Neural progenitor cell (in vitro differentiated cells): Measurements from ENCODE around the gene AXIN2. TPM values are rescaled to one million over a fixed set of nuclear protein-coding genes. Genes with fewer than 3 reads are reported as not detected.
"Not testable (repeated sequence)": the region's sequence is repeated elsewhere in the genome, so short reads cannot be mapped to it uniquely, and the experiment has no call there.

Experiments used
- DNase-seq: peaks from one replicate; pipeline ENCODE4 v3.0.0-alpha.2; 2016; ENCODE audit warnings: low spot score
- H2AFZ ChIP-seq: fragments of 200-600 bp; sonication (generic); replicated peaks from 2 replicates; pipeline ENCODE4 v1.6.1; 2016; ENCODE audit warnings: antibody characterized with exemption
- H3F3A ChIP-seq: fragments of 200-600 bp; sonication (generic); 2 replicates; pipeline ENCODE4 v1.6.1; 2016; ENCODE audit warnings: antibody characterized with exemption, low read depth
- H3K27ac ChIP-seq: fragments of 200-600 bp; sonication (generic); 2 replicates; pipeline ENCODE4 v1.5.1; 2016; ENCODE audit warnings: mild to moderate bottlenecking
- H3K27me3 ChIP-seq: fragments of 200-600 bp; sonication (generic); 2 replicates; pipeline ENCODE4 v1.6.1; 2016; ENCODE audit warnings: mild to moderate bottlenecking, moderate library complexity
- H3K36me3 ChIP-seq: fragments of 200-600 bp; sonication (generic); 2 replicates; pipeline ENCODE4 v1.5.1; 2016
- H3K4me1 ChIP-seq: fragments of 200-600 bp; sonication (generic); 2 replicates; pipeline ENCODE4 v1.6.1; 2016; ENCODE audit warnings: mixed run types
- H3K4me2 ChIP-seq: fragments of 200-600 bp; sonication (generic); 2 replicates; pipeline ENCODE4 v1.6.1; 2016
- H3K4me3 ChIP-seq: fragments of 200-600 bp; sonication (generic); 2 replicates; pipeline ENCODE4 v1.5.1; 2016
- H3K79me2 ChIP-seq: fragments of 200-600 bp; sonication (generic); 2 replicates; pipeline ENCODE4 v1.6.1; 2016; ENCODE audit warnings: low read depth
- H3K9ac ChIP-seq: fragments of 200-600 bp; sonication (generic); 2 replicates; pipeline ENCODE4 v1.6.1; 2016
- H3K9me3 ChIP-seq: fragments of 200-600 bp; sonication (generic); 2 replicates; pipeline ENCODE4 v1.5.1; 2016; ENCODE audit warnings: low read depth
- H4K20me1 ChIP-seq: fragments of 200-600 bp; sonication (generic); 2 replicates; pipeline ENCODE4 v1.6.1; 2016; ENCODE audit warnings: low read depth
- H3K27ac Mint-ChIP-seq: 3 replicates; pipeline ENCODE4 v1.8.0; 2021; ENCODE audit warnings: mixed read lengths
- H3K27me3 Mint-ChIP-seq: 2 replicates; pipeline ENCODE4 v1.8.0; 2022; ENCODE audit warnings: low read depth, mild to moderate bottlenecking, inconsistent platforms, moderate library complexity, mixed read lengths; ENCODE audit not compliant: insufficient read depth
- H3K36me3 Mint-ChIP-seq: 3 replicates; pipeline ENCODE4 v1.8.0; 2021; ENCODE audit warnings: mixed read lengths
- H3K4me1 Mint-ChIP-seq: 3 replicates; pipeline ENCODE4 v1.8.0; 2021; ENCODE audit warnings: mixed read lengths
- H3K4me3 Mint-ChIP-seq: 3 replicates; pipeline ENCODE4 v1.8.0; 2021; ENCODE audit warnings: mild to moderate bottlenecking, moderate library complexity, mixed read lengths
- H3K9me3 Mint-ChIP-seq: 3 replicates; pipeline ENCODE4 v1.8.0; 2020; ENCODE audit warnings: mixed read lengths
- CTCF ChIP-seq: fragments of 200-600 bp; sonication (generic); IDR thresholded peaks from 2 replicates; pipeline ENCODE4 v1.5.1; 2017; ENCODE audit warnings: antibody characterized with exemption, mild to moderate bottlenecking
- EZH2 ChIP-seq: fragments of 200-600 bp; sonication (generic); IDR thresholded peaks from 2 replicates; pipeline ENCODE4 v1.6.1; 2017; ENCODE audit warnings: antibody characterized with exemption, mild to moderate bottlenecking, moderate library complexity
- EZH2phosphoT487 ChIP-seq: fragments of 200-600 bp; sonication (generic); IDR thresholded peaks from 2 replicates; pipeline ENCODE4 v1.6.1; 2017; ENCODE audit warnings: antibody characterized with exemption
- total RNA-seq: library from RNA; depleted of rRNA; stranded (reverse); fragments of >200 nt; gene quantifications from 2 replicates; pipeline ENCODE4 v1.2.3, GENCODE V29; 2015; ENCODE audit warnings: low replicate concordance

Gene AXIN2
- total RNA-seq, 1 donor from 2014 or later = 22.0 TPM

- Mint-ChIP-seq H3K4me1 (peaks cover 37% of the 10 kb centered on the region), H3K9me3 (peaks cover 21% of the 10 kb centered on the region), H3K36me3 (peaks cover 10% of the 10 kb centered on the region), H3K27ac (no peak overlapping the region), H3K4me3 (no peak overlapping the region), H3K27me3 (peaks cover 20% of the 10 kb centered on the region)
- no peaks in the 10 kb centered on the region for H3K36me3 ChIP-seq
- H3K79me2 ChIP-seq = no peaks in the 10 kb centered on the region
- no peak overlapping the region for H2AFZ ChIP-seq
- H3K9ac ChIP-seq = no peak overlapping the region
- no peak for TF ChIP-seq EZH2
- no peak for TF ChIP-seq CTCF
- no peak for TF ChIP-seq EZH2phosphoT487
- no peaks in the 10 kb centered on the region for H3K9me3 ChIP-seq
- H3K27me3 ChIP-seq = no peaks in the 10 kb centered on the region
- H3K4me1 ChIP-seq = no peaks in the 10 kb centered on the region
- H4K20me1 ChIP-seq = no peaks in the 10 kb centered on the region
- H3K4me2 ChIP-seq = no peak overlapping the region
- no peak overlapping the region for H3K27ac ChIP-seq
- DNase-seq = no peak
- no peak overlapping the region for H3K4me3 ChIP-seq
- peaks cover 3% of the 10 kb centered on the region for H3F3A ChIP-seq
These were observed 73.5 kb downstream of the AXIN2 start for GRCh38 chr17:65487990-65488389.

DNA sequence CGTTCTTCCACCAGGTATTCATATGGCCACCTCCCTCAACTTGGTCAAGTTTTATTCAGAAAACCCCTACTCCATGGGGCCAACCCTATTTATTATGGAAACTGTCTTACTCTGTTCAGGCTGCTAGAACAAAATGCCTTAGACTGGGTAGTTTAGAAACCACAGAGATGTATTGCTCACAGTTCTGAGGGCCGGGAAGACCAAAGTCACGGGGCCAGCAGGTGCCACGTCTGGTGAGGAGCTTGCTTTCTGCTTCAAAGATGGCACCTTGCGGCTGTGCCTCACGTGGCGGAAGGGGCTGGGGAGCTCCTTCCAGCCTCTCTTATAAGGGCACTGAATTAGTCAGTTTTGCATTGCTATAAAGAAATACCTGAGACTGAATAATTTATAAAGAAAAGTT, 74.3 kb downstream of the AXIN2 start:
- H3K9me3 ChIP-seq = no peaks in the 10 kb centered on the region
- H3K27ac Mint-ChIP-seq = peak overlapping the region; percentile 42
- no peaks in the 10 kb centered on the region for H4K20me1 ChIP-seq
- H3K4me2 ChIP-seq = no peak overlapping the region
- peaks cover 20% of the 10 kb centered on the region for H3K27me3 Mint-ChIP-seq
- H3K4me1 ChIP-seq = no peaks in the 10 kb centered on the region
- H3K36me3 Mint-ChIP-seq = peaks cover 10% of the 10 kb centered on the region
- H3K9ac ChIP-seq = no peak overlapping the region
- H3K36me3 ChIP-seq = no peaks in the 10 kb centered on the region
- H3K27ac ChIP-seq = no peak overlapping the region
- no peak for TF ChIP-seq EZH2phosphoT487
- TF ChIP-seq CTCF = no peak
- TF ChIP-seq EZH2 = no peak
- H3K4me3 Mint-ChIP-seq = no peak overlapping the region
- H3K9me3 Mint-ChIP-seq = peaks cover 25% of the 10 kb centered on the region
- H3K27me3 ChIP-seq = no peaks in the 10 kb centered on the region
- no peaks in the 10 kb centered on the region for H3K79me2 ChIP-seq
- H2AFZ ChIP-seq = no peak overlapping the region
- no peak overlapping the region for H3K4me3 ChIP-seq
- H3K4me1 Mint-ChIP-seq = peaks cover 33% of the 10 kb centered on the region
- H3F3A ChIP-seq = peaks cover 3% of the 10 kb centered on the region
- no peak for DNase-seq

- no peak overlapping the region for H3K9ac ChIP-seq
- Mint-ChIP-seq H3K27ac (peak overlapping the region; percentile 79), H3K27me3 (peaks cover 17% of the 10 kb centered on the region), H3K4me3 (peak overlapping the region; percentile 48), H3K36me3 (peaks cover 7% of the 10 kb centered on the region), H3K9me3 (peaks cover 32% of the 10 kb centered on the region), H3K4me1 (peaks cover 31% of the 10 kb centered on the region)
- no peaks in the 10 kb centered on the region for H3K36me3 ChIP-seq
- no peak overlapping the region for H3K4me2 ChIP-seq
- peaks cover 3% of the 10 kb centered on the region for H3F3A ChIP-seq
- H2AFZ ChIP-seq = no peak overlapping the region
- DNase-seq = no peak
- H3K27ac ChIP-seq = no peak overlapping the region
- TF ChIP-seq EZH2phosphoT487 (no peak), EZH2 (no peak), CTCF (no peak)
- H3K79me2 ChIP-seq = no peaks in the 10 kb centered on the region
- H3K27me3 ChIP-seq = no peaks in the 10 kb centered on the region
- H3K9me3 ChIP-seq = no peaks in the 10 kb centered on the region
- no peak overlapping the region for H3K4me3 ChIP-seq
- no peaks in the 10 kb centered on the region for H3K4me1 ChIP-seq
- no peaks in the 10 kb centered on the region for H4K20me1 ChIP-seq
These were observed 75.8 kb downstream of the AXIN2 start for GRCh38 chr17:65485388-65486299.

GRCh38 chr17:65484405-65484804, 77.0 kb downstream of the AXIN2 start:
- not testable (repeated sequence) for H3K4me1 ChIP-seq, H3K36me3 ChIP-seq, H3K9me3 ChIP-seq, H3K27ac ChIP-seq, DNase-seq, H3K36me3 Mint-ChIP-seq, H2AFZ ChIP-seq, H3K4me3 Mint-ChIP-seq, H3F3A ChIP-seq, H4K20me1 ChIP-seq, H3K4me2 ChIP-seq, H3K4me3 ChIP-seq, H3K27ac Mint-ChIP-seq, H3K79me2 ChIP-seq, H3K9ac ChIP-seq, H3K27me3 ChIP-seq
- Mint-ChIP-seq H3K27me3 (peaks cover 12% of the 10 kb centered on the region), H3K4me1 (peaks cover 26% of the 10 kb centered on the region), H3K9me3 (peaks cover 35% of the 10 kb centered on the region)
